ENCODE measurements around the gene LY6G6D.

GRCh38 chr6:31725502-31726350 is 10.6 kb downstream of the LY6G6D start:
- TF ChIP-seq, protein P1, sequence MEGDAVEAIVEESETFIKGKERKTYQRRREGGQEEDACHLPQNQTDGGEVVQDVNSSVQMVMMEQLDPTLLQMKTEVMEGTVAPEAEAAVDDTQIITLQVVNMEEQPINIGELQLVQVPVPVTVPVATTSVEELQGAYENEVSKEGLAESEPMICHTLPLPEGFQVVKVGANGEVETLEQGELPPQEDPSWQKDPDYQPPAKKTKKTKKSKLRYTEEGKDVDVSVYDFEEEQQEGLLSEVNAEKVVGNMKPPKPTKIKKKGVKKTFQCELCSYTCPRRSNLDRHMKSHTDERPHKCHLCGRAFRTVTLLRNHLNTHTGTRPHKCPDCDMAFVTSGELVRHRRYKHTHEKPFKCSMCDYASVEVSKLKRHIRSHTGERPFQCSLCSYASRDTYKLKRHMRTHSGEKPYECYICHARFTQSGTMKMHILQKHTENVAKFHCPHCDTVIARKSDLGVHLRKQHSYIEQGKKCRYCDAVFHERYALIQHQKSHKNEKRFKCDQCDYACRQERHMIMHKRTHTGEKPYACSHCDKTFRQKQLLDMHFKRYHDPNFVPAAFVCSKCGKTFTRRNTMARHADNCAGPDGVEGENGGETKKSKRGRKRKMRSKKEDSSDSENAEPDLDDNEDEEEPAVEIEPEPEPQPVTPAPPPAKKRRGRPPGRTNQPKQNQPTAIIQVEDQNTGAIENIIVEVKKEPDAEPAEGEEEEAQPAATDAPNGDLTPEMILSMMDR (IDR thresholded peaks at IDR 0.05) = no peak
- no peak for TF ChIP-seq EP300 (IDR thresholded peaks at IDR 0.05)

All from tibial nerve (tissue), 4 donors.